ENCODE data around the gene VPS39.

GRCh38 chr15:42121682-42122081, 86.4 kb downstream of the VPS39 start:
- TF ChIP-seq CTCF (IDR thresholded peaks at IDR 0.05) (no peak), POLR2A (IDR thresholded peaks at IDR 0.05) (no peak)

Data from testis (tissue), 2 donors.